GM12878 (cell line): ENCODE measurements around the gene SYCP2.

Experiments used
- BRCA1 ChIP-seq: IDR thresholded peaks from 2 replicates; pipeline ENCODE4 v1.6.1; 2011; ENCODE audit warnings: low read depth, low read length, improper control_type of control experiment
- CBFB ChIP-seq: IDR thresholded peaks from 2 replicates; pipeline ENCODE4 v1.6.1; 2016; ENCODE audit warnings: antibody characterized with exemption, low read depth
- MTA2 ChIP-seq: fragments of 450-650 bp; IDR thresholded peaks from 2 replicates; pipeline ENCODE4 v1.6.1; 2016; ENCODE audit warnings: low read depth, mild to moderate bottlenecking, moderate library complexity
- SPI1 ChIP-seq: IDR thresholded peaks from 2 replicates; pipeline ENCODE4 v1.6.1; 2011; ENCODE audit warnings: low read depth, mild to moderate bottlenecking, low read length, moderate library complexity, borderline replicate concordance; ENCODE audit not compliant: insufficient read depth
- TCF7 ChIP-seq: IDR thresholded peaks from 2 replicates; pipeline ENCODE4 v1.6.1; 2014; ENCODE audit warnings: antibody characterized with exemption, borderline replicate concordance
- TF ChIP-seq, protein P1 (sequence below): IDR thresholded peaks from 2 replicates; pipeline ENCODE4 v1.6.1; 2012; ENCODE audit warnings: low read length, inconsistent platforms
- TF ChIP-seq, protein P2 (sequence below), 3 experiments: IDR thresholded peaks in 2 of 3; conservative IDR thresholded peaks in 1 of 3; 2 replicates each; pipeline ENCODE4 v1.5.1; 2011; ENCODE audit warnings: low read depth in 3 of 3, low read length in 3 of 3, mild to moderate bottlenecking in 3 of 3, control low read depth in 2 of 3, moderate library complexity in 2 of 3, inconsistent platforms in 1 of 3, mixed read lengths in 1 of 3; ENCODE audit not compliant: control insufficient read depth in 2 of 3, insufficient read depth in 1 of 3; ENCODE audit errors: extremely low read depth in 1 of 3

DNA sequence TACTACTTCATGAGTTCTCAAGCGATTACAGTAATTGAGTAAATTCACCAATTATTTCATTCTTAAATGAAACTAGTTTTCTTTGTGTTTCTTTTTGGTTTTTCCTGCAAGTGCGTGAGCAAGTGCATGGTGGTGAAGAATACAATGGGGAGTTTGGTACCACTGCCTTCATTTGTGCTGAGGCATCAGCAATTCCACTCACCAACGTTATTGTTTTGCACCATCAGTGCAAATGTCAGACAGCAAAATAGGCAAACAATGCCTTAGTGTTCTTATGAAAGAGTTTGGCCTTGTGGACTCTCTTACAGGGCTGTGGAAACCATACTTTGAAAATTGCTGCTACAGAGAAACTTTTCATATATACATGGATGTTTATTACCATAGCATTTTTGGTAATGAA, 33.0 kb upstream of the SYCP2 start:
- TF ChIP-seq, protein P1, sequence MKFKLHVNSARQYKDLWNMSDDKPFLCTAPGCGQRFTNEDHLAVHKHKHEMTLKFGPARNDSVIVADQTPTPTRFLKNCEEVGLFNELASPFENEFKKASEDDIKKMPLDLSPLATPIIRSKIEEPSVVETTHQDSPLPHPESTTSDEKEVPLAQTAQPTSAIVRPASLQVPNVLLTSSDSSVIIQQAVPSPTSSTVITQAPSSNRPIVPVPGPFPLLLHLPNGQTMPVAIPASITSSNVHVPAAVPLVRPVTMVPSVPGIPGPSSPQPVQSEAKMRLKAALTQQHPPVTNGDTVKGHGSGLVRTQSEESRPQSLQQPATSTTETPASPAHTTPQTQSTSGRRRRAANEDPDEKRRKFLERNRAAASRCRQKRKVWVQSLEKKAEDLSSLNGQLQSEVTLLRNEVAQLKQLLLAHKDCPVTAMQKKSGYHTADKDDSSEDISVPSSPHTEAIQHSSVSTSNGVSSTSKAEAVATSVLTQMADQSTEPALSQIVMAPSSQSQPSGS = no peak
- TF ChIP-seq TCF7 (no peak), SPI1 (no peak), CBFB (no peak), MTA2 (no peak), BRCA1 (no peak)
- TF ChIP-seq, protein P2, sequence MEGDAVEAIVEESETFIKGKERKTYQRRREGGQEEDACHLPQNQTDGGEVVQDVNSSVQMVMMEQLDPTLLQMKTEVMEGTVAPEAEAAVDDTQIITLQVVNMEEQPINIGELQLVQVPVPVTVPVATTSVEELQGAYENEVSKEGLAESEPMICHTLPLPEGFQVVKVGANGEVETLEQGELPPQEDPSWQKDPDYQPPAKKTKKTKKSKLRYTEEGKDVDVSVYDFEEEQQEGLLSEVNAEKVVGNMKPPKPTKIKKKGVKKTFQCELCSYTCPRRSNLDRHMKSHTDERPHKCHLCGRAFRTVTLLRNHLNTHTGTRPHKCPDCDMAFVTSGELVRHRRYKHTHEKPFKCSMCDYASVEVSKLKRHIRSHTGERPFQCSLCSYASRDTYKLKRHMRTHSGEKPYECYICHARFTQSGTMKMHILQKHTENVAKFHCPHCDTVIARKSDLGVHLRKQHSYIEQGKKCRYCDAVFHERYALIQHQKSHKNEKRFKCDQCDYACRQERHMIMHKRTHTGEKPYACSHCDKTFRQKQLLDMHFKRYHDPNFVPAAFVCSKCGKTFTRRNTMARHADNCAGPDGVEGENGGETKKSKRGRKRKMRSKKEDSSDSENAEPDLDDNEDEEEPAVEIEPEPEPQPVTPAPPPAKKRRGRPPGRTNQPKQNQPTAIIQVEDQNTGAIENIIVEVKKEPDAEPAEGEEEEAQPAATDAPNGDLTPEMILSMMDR (IDR thresholded peaks at IDR 0.05 in 2 of 3, conservative IDR thresholded peaks at IDR 0.05 in 1 of 3; ENCODE audit: control insufficient read depth in 2 of 3, extremely low read depth in 1 of 3, insufficient read depth in 1 of 3, low read depth in 3 of 3, low read length in 3 of 3) = no peak
